GM23248 (cell line): Measurements from ENCODE around the gene IGFN1. TPM values are rescaled to one million over a fixed set of nuclear protein-coding genes. Genes with fewer than 3 reads are reported as not detected.

Experiments
- DNase-seq: peaks from one replicate; pipeline ENCODE4 v3.0.0-alpha.2; 2015
- H2AFZ ChIP-seq: fragments of 200-600 bp; sonication (generic); 2 replicates; pipeline ENCODE4 v1.6.1; 2016; ENCODE audit warnings: antibody characterized with exemption
- H3F3A ChIP-seq: fragments of 200-600 bp; sonication (generic); 2 replicates; pipeline ENCODE4 v1.6.1; 2016; ENCODE audit warnings: mild to moderate bottlenecking, antibody characterized with exemption, mixed run types; ENCODE audit not compliant: insufficient read depth
- H3K27ac ChIP-seq: fragments of 200-600 bp; sonication (generic); 2 replicates; pipeline ENCODE4 v1.5.1; 2016; ENCODE audit warnings: mild to moderate bottlenecking
- H3K27me3 ChIP-seq: fragments of 200-600 bp; sonication (generic); replicated peaks from 2 replicates; pipeline ENCODE4 v1.6.1; 2016; ENCODE audit warnings: mild to moderate bottlenecking; ENCODE audit not compliant: insufficient read depth
- H3K36me3 ChIP-seq: fragments of 200-600 bp; sonication (generic); 2 replicates; pipeline ENCODE4 v1.6.1; 2016; ENCODE audit warnings: low read depth, mild to moderate bottlenecking
- H3K4me1 ChIP-seq: fragments of 200-600 bp; sonication (generic); 2 replicates; pipeline ENCODE4 v1.6.1; 2016; ENCODE audit warnings: mild to moderate bottlenecking; ENCODE audit not compliant: insufficient read depth
- H3K4me2 ChIP-seq: fragments of 200-600 bp; sonication (generic); one replicate; pipeline ENCODE4 v1.6.1; 2016; ENCODE audit warnings: mild to moderate bottlenecking; ENCODE audit not compliant: unreplicated experiment
- H3K4me3 ChIP-seq: fragments of 200-600 bp; sonication (generic); 2 replicates; pipeline ENCODE4 v1.5.1; 2016; ENCODE audit warnings: mild to moderate bottlenecking
- H3K79me2 ChIP-seq: fragments of 200-600 bp; sonication (generic); 2 replicates; pipeline ENCODE4 v1.6.1; 2016; ENCODE audit warnings: mild to moderate bottlenecking; ENCODE audit not compliant: insufficient read depth
- H3K9ac ChIP-seq: fragments of 200-600 bp; sonication (generic); 2 replicates; pipeline ENCODE4 v1.6.1; 2016; ENCODE audit warnings: mild to moderate bottlenecking
- H3K9me2 ChIP-seq: fragments of 200-600 bp; sonication (generic); 2 replicates; pipeline ENCODE4 v1.6.1; 2016; ENCODE audit warnings: mixed run types, mild to moderate bottlenecking, moderate library complexity; ENCODE audit not compliant: insufficient read depth
- H3K9me3 ChIP-seq: fragments of 200-600 bp; sonication (generic); one replicate; pipeline ENCODE4 v1.6.1; 2017; ENCODE audit warnings: low read depth
- H4K20me1 ChIP-seq: fragments of 200-600 bp; sonication (generic); 2 replicates; pipeline ENCODE4 v1.6.0; 2016; ENCODE audit not compliant: insufficient read depth
- EZH2 ChIP-seq: fragments of 200-600 bp; sonication (generic); IDR thresholded peaks from 2 replicates; pipeline ENCODE4 v1.6.1; 2018; ENCODE audit warnings: antibody characterized with exemption, mild to moderate bottlenecking; ENCODE audit not compliant: insufficient read depth, poor library complexity, severe bottlenecking
- EZH2phosphoT487 ChIP-seq: fragments of 200-600 bp; sonication (generic); IDR thresholded peaks from 2 replicates; pipeline ENCODE4 v1.6.1; 2018; ENCODE audit warnings: antibody characterized with exemption, moderate library complexity, mild to moderate bottlenecking, low read depth; ENCODE audit not compliant: insufficient read depth
- WGBS, 2 experiments: methylation state at CpG; one replicate each; pipeline ENCODE4 v1.1.6; 2015 to 2017; ENCODE audit warnings: low lambda C conversion rate in 2 of 2, low coverage in 1 of 2; ENCODE audit errors: missing lambda C conversion rate in 2 of 2; 5-methylcytosine and 5-hydroxymethylcytosine counted together
- in situ Hi-C: fragments of 300-500 bp; cut with MboI; formaldehyde crosslinking; loops from 2 replicates; pipeline ENCODE4 v1.15.0; 2020
- polyA plus RNA-seq: library from polyadenylated mRNA; unstranded; fragments of >200 nt; fragmentation: Nextera tagmentation; extraction: Ambion mirVana; gene quantifications from 2 replicates; pipeline ENCODE4 v1.2.1, GENCODE V29; 2016
- total RNA-seq: library from RNA; depleted of rRNA; stranded (reverse); fragments of >200 nt; shearing (Covaris generic); gene quantifications from 2 replicates; pipeline ENCODE4 v1.2.3, GENCODE V29; 2014

Gene IGFN1
- total and polyA plus RNA-seq, 2 experiments from 2014 or later: not detected

DNA sequence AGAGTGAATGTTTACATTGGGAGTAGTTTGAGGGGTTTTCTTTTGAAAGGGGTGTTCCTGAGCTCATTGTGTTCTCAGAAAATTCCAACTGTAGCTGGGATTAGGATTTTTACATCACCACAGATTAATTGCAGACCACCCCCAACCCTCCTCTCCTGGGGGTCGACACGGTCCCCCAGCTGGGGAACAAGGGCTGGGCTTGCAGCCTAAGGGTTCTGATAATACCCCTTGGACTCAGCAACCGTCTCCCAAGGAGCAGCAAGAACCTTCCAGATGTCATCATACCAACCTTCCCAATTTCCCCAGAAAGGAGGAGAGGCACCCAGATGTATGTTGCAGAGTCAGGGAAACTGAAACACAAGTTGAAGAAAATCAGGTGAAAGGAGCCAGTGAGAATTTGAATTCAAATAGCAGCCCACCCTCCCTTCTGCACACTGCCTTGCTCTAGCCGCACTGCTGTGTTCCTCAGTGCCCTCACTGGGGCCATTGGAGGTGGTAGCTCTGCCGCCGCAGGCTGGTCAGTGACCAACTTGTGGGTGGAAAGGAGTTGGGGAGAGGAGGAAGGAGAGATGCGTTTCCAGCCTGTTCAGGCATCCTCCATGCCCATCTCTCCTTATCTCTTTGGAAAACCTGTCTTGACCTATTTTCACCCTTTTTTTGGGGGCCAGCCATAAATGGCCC is 14.7 kb upstream of the IGFN1 start:
- no peak overlapping the region for H2AFZ ChIP-seq
- 75 to 77% methylated on average over 7 of the region's 7 CpGs for WGBS, 2 experiments
- no peak for DNase-seq
- no peak overlapping the region for H3K4me3 ChIP-seq
- no peak for TF ChIP-seq EZH2
- no peak for TF ChIP-seq EZH2phosphoT487
- in situ Hi-C loops: no loop called here
- H3K4me1 ChIP-seq: peaks cover 4% of the 10 kb centered on the region; the same call in 1 of the 2 replicates
- H3K4me2 ChIP-seq: no peak overlapping the region
- peaks cover 4% of the 10 kb centered on the region; the same call in 1 of the 2 replicates for H3K27me3 ChIP-seq
- no peaks in the 10 kb centered on the region for H3F3A ChIP-seq
- no peaks in the 10 kb centered on the region for H3K36me3 ChIP-seq
- no peaks in the 10 kb centered on the region for H3K79me2 ChIP-seq
- no peak overlapping the region for H3K27ac ChIP-seq
- H3K9ac ChIP-seq: no peak overlapping the region
- H3K9me3 ChIP-seq: no peaks in the 10 kb centered on the region
- no peaks in the 10 kb centered on the region for H3K9me2 ChIP-seq
- H4K20me1 ChIP-seq: no peaks in the 10 kb centered on the region

DNA sequence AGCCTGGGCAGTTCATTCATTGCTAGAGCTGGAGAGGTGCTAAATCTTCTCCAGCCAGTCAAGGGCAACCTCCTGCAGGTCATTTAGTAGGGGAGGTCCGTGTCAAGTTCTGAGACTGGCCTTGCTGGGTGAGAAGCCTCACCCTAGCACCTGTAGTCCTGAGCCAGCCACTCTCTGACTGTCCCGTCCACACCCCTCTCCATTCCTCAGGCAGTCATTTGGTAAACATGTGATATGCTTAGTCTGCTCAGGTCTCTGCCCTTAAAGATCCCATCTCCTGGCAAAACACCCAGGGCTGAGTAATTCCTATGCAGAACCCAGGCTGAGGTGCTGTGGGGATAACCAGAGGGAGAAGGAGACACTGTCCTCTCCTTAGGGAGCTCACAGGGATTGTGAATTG is 13.7 kb upstream of the IGFN1 start:
- peaks cover 9% of the 10 kb centered on the region; the same call in 1 of the 2 replicates for H3K27me3 ChIP-seq
- no peak overlapping the region for H3K4me3 ChIP-seq
- no peaks in the 10 kb centered on the region for H3K9me2 ChIP-seq
- in situ Hi-C loops: no loop called here
- peaks cover 4% of the 10 kb centered on the region; the same call in 1 of the 2 replicates for H3K4me1 ChIP-seq
- H4K20me1 ChIP-seq: no peaks in the 10 kb centered on the region
- no peak overlapping the region for H3K4me2 ChIP-seq
- no peaks in the 10 kb centered on the region for H3K79me2 ChIP-seq
- H3K36me3 ChIP-seq: no peaks in the 10 kb centered on the region
- no peaks in the 10 kb centered on the region for H3F3A ChIP-seq
- no peak overlapping the region for H3K27ac ChIP-seq
- 74 to 88% methylated on average over 2 of the region's 2 CpGs for WGBS, 2 experiments
- H3K9me3 ChIP-seq: no peaks in the 10 kb centered on the region
- TF ChIP-seq EZH2phosphoT487 (no peak), EZH2 (no peak)
- DNase-seq: peak; percentile 70
- no peak overlapping the region for H3K9ac ChIP-seq
- H2AFZ ChIP-seq: no peak overlapping the region

DNA sequence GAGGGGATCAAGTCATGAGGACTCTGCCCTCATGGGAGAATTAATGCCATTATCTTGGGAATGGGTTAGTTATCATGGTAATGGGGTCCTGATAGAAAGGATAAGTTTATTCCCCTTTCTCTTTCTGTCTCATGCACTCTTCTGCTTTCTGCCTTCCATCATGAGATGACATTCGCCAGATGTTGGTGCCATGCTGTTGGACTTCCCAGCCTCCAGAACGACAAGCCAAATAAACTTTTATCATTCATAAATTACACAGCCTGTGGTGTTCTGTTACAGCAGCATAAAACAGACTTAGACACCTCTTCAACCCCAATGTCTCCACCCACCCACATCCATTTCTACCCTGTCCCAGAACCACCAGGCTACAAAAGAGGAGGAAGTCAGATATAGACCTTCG is 11.9 kb upstream of the IGFN1 start:
- no peak overlapping the region for H3K27ac ChIP-seq
- H3K36me3 ChIP-seq: no peaks in the 10 kb centered on the region
- H3K4me1 ChIP-seq: peaks cover 4% of the 10 kb centered on the region; the same call in 1 of the 2 replicates
- H3K9me2 ChIP-seq: no peaks in the 10 kb centered on the region
- in situ Hi-C loops: no loop called here
- H3K4me3 ChIP-seq: no peak overlapping the region
- H4K20me1 ChIP-seq: no peaks in the 10 kb centered on the region
- DNase-seq: no peak
- TF ChIP-seq EZH2 (no peak), EZH2phosphoT487 (no peak)
- no peaks in the 10 kb centered on the region for H3K9me3 ChIP-seq
- no peak overlapping the region for H3K4me2 ChIP-seq
- no peak overlapping the region for H2AFZ ChIP-seq
- H3K27me3 ChIP-seq: peaks cover 13% of the 10 kb centered on the region; the same call in 1 of the 2 replicates
- WGBS, 2 experiments: 25 to 34% methylated on average over 3 of the region's 3 CpGs
- H3K9ac ChIP-seq: no peak overlapping the region
- no peaks in the 10 kb centered on the region for H3K79me2 ChIP-seq
- H3F3A ChIP-seq: no peaks in the 10 kb centered on the region

DNA sequence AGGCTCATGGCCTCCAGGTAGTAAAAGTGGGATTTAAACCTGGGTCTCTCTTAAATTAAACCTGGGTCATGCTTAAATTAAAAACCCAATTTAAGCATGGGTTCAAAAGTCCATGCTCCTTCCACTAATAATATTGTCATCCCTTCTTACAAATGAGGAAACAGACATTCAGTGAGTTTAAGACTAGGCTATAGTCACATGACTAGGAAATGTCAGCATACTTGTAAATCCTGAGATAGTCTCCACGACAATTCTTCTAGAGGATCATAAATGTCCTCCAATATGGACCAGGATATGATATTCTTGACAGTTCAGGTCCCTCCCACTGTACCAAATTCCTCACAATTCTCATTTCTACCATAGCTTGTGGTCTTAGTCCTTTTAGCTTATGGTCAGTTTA is 10.5 kb upstream of the IGFN1 start:
- no peak overlapping the region for H2AFZ ChIP-seq
- H3K27me3 ChIP-seq: peaks cover 13% of the 10 kb centered on the region; the same call in 1 of the 2 replicates
- TF ChIP-seq EZH2 (no peak), EZH2phosphoT487 (no peak)
- peaks cover 6% of the 10 kb centered on the region; the same call in 1 of the 2 replicates for H3F3A ChIP-seq
- H3K4me1 ChIP-seq: peaks cover 13% of the 10 kb centered on the region
- H3K9me2 ChIP-seq: no peaks in the 10 kb centered on the region
- H3K4me3 ChIP-seq: no peak overlapping the region
- no peak overlapping the region for H3K27ac ChIP-seq
- H3K9ac ChIP-seq: no peak overlapping the region
- H3K36me3 ChIP-seq: no peaks in the 10 kb centered on the region
- no peaks in the 10 kb centered on the region for H3K79me2 ChIP-seq
- H4K20me1 ChIP-seq: no peaks in the 10 kb centered on the region
- in situ Hi-C loops: no loop called here
- 81 to 92% methylated on average over 1 of the region's 1 CpG for WGBS, 2 experiments
- no peaks in the 10 kb centered on the region for H3K9me3 ChIP-seq
- DNase-seq: no peak
- H3K4me2 ChIP-seq: no peak overlapping the region
